GM19397 (cell line): ENCODE measurements around the gene PHYKPL.

Experiments
- ATAC-seq: cut with Tn5 transposase; IDR thresholded peaks from one replicate; pipeline ENCODE4 v1.9.1; 2021; ENCODE audit warnings: mild to moderate bottlenecking, moderate library complexity; ENCODE audit not compliant: unreplicated experiment

The PHYKPL gene

DNA sequence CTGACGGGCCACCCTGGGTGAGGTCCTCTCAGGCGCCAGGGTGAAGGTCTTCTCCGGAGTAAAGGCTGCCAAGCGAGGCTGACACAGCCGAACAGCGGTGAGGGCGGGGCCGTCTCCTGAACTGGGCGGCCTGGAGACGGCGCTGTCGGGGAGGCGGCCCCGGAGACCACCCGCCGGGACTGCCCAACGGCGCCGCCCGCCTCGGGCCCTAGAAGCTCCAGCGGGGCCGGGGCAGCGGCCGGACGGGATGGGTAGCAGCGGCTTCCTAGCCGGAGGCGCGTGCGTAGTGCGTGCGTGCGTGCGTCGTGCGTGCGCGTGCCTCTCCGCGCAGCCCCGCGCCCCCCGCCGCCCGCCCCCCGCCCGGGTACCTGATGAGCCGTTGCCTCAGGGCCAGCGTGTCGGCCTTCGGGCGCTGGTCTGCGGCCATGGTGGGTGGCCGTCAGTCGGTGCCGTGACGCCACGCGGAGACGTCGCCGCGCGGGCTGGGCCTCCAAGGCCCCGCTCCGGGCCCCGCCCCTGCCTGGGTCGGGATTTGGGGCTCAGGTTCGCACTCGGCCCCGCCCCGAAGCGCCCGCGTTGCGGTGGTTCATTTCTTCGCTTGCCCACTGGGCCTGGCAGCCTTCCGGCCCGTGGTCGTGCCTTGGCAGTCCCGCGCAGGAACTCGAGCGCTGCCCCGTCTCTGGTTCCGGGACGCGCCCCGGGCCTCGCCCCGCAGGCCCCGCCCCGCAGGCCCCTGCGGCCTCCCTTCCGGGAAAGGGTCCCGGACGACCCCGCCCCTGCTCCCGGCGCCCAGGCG lies at the start of gene PHYKPL:
Gene PHYKPL, minus strand, starts transcription at position 679 of the 796 bp plus-strand sequence. Its CDS starts 252 bp downstream, at position 427.
- ATAC-seq: peak; percentile 71

DNA sequence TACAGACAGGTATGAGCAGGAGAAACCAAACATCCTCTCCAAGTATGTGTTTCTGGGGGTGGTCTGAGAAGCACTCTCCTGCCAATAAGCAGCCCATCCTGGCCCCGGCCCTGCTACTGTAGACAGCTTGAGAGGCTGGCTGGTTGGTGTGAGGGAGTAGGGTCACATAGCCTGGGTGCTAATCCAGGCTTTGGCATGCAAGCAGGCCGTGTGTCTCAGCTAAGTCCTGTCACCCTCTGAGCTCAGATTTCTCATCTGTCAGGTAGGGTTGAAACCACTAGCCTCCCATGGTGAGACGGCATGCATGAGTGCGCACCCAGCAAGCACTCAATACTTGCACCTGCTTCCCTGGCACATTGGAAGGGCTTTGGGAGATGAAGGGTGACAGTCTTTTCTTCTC lies 49.8 kb upstream of the PHYKPL start:
- ATAC-seq: no peak

DNA sequence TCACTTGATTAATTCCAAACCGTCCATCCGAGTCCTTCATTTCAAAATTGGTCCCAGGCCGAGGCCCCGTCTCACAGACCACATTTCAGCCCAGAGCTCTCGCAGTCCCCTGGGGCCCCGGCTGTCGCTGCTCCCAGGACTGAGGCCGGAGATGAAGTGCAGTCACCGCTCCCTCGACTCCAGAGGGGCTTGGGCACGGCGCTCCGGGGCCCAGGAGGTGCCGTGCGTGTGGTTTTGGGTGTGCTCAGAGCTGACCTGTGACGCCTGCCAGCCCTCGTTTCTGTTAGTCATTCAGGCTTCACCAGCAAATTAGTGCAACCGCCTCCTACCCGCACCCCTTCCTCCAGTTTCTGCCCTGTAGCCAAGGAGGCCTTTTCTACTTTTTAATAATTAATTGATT lies 48.7 kb upstream of the PHYKPL start:
- ATAC-seq: no peak

DNA sequence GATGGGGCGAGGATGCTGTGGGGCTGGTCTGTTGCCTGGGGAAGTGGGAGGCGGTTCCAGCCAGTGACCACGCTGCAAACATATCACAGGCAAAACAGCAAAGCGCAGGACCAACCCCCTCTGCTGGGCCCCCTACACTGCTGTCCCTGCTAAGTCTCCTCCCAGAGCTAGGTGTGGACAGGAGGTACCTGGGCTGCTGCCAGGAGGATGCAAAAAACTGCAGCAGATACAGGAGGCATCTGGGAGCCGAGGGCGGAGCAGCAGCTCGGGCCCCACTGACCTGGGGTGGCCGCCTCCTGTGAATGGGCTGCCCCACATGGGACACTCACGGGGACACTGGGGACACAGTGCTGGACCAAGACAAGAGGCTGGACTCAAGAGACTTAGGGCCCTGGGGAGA lies 48.0 kb upstream of the PHYKPL start:
- ATAC-seq: no peak

DNA sequence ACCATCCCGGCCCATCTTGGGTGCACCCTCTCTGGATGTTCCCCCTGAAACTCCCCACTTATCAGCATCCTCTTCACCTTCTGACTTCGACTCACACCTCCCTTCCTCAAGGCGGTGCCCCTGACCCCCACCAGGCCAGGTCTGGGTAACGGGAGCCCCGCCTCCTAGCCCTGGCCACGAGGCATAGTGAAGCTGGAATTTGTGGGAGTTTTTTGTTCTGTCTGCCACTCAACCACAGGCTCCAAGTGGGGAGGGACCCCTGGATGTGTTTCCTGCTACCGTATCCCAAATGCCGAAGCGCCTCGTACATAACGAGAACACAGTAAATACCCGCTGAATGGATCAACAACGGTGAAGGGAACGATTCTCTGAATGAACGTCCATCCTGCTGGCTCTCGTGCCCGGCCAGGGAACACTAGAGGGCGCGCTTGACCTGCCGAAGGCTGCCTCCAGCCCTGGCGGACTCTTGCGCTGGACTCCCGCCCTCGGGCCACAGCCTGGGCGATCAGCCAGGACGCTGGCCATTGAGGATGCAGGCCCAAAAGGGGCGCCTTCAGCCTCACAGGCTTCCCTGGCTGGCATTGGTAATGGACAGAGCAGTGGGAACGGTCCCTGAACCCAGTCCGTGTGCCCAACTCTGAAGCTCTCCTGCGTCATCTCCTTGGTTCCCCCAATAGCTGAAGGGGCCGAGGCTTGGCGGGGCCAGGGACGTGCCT lies 47.3 kb upstream of the PHYKPL start:
- ATAC-seq: no peak

DNA sequence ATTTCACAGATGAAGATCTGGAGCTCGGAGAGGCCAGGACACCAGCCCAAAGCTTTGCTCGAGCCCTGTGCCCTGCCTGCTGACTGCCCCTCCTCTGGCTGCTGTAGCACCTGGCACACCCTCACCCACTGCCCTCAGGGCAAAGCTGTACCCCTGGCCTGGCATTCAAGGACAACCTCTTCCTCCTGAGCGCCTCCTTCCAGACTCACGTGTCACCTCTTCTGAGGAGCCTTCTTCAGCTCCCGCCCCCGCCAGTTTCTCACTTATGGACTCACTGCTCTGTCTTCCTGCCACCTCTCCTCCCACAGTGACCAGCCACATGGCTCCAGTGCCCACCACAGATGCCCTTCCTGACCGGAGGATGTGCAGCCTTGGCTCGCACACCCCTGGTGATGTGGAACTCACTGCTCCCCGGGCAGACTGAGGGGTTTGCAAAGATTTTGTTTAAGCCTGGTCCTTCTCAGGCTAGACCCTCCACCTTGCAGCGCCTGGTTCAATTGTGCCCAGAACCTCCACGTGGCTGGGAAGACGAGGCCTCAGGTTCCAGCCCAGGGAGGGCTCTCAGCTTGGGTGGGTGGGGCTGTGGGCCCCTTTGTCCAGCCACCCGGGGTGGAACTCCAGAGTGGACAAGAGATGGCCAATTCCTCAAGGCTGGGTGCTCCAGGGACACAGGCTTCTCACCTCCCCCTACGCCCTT lies 46.6 kb upstream of the PHYKPL start:
- no peak for ATAC-seq

DNA sequence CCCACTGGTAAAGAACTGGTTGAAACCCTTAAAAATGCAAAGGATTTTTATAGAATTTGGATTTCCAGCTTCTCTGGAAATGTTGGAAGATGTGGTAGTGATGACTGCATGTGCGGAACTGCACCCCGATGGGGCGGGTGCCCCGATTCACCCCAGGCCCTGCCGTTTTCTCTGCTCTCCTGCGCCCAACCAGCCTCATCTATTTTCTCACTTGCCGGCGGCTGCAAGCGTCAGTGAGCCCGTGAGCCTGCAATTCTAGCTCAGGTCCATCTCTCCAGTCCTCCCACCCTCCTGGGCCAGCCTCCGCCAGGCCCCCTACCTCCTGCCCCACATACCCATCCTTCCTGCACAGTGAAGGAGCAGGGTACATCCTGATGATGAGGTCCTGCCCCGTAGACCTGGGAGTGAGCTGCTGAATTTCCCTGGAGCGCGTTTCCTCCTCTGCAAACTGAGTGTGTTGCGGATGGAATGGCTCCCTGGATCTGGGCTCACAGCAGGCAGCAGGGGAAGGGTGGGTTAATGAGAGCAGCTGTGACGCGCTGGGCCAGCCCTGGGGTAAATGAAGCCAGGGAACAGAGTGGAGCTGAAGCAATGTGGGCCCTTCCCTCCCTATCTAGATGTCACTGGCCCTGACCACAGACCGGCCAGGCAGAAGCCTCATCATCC lies 45.9 kb upstream of the PHYKPL start:
- ATAC-seq: no peak

DNA sequence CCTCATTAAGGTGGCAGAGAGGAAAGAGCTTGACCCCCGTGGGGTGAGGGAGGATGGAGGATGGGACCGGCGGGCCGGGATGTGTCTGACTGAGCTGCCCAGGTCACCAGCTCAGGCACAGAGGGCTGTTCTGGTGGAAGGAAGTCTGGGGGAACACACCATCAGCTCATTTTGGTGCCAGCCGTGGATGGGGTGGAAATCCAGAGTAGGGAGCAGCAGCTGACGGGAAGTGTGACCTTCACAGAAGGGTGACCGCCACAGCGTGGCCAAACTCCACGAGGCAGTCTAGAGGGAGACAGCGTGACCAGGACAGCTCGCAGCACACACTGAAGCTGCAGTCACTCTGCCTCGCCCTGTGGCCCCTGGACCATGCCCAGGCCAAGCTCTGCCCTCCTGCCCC lies 45.3 kb upstream of the PHYKPL start:
- ATAC-seq: no peak

DNA sequence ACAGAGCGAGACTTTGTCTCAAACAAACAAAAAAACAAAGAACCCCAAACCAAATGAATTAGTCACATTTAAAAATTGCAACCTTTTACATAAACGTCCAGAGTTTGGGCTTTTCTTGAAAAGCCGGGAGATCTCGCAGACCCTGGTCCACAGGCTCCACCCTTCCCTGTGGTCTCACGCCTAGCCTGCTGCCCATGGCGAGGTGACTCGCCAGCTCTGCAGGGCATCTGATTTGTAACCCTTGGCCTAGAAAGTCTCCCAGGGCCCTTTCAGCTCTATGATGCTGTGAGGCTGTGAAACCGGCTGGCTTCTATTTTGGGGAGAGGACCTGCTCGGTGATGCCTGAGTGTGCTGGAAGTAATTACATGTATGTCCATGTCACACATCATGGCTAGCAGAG lies 44.7 kb upstream of the PHYKPL start:
- no peak for ATAC-seq

DNA sequence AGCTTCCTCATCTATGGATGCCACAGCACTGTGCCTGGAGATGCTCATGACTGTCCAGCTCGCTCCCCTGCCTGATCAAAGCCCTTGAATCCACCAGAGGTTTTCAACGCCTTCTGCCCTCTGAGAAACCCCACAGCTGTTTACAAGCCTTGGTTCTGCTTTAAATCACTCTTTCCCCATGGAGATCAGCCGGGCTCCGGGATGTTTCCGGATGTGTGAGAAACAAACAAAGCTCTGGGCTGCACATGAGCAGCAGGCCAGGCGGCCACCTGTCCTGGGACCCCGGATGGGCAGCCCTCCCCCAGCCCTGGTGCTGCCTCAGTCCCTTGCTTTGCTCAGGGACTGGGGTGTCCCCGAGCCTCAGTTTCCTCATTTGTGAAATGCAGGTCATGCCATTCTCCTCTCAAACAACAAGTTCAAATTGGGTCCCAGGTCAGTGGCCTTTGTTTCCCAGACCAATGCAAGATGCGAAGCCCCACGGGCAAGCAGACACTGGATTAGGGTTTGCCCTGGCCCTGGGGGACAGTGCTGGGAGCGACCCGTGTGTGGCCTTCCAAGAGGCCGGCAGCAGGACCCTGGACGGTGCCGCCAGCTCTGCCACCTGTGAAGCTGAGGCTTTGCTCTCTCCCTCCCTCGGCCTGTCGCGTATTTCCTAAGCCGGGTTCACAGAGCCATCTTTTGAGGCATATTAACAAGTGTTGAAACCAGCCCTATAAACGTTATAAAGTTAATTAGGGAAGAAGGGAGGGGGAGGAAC lies 42.4 kb upstream of the PHYKPL start:
- no peak for ATAC-seq

DNA sequence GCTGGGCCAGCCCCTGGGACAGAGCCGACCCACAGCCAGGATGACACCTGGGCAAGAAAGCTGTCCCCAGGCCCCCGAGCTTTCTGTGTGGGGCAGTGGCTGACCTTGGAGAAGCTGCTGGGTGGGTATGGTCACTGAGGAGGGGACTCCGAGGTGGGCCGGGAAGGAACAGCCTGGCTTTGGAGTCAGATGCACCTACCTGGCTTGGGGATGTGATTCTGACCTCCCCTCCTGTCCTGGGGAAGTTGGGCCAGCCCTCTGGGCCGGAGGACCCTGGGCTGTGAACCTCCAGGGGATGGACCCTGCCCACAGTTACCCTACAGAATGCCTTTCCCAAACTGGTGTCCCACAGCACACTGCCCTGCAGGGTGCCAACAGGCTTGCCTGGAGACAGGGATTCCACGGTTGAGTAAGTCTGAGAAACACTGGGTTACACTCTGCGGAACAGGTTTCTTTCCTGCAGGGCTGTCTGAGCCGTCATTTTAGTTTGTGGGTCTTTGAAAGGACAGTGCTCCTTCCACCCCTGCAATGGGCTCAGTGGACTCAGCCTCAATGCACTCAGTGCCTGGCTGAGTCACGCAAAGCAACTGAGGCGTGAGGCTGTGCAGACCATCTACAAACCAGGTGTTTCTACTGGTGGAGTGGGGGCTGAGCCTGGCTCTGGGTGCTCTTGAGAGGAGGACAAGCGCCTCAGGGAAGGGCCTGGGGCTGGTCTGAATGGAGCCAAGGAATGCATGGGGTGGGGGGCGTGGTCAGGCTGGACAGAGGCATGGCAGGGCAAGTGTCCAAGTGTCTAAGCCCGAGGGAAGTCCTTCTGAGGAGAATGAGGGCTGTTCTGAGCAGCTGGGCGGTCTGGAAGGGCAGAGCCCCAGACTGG lies 41.3 kb upstream of the PHYKPL start:
- no peak for ATAC-seq

DNA sequence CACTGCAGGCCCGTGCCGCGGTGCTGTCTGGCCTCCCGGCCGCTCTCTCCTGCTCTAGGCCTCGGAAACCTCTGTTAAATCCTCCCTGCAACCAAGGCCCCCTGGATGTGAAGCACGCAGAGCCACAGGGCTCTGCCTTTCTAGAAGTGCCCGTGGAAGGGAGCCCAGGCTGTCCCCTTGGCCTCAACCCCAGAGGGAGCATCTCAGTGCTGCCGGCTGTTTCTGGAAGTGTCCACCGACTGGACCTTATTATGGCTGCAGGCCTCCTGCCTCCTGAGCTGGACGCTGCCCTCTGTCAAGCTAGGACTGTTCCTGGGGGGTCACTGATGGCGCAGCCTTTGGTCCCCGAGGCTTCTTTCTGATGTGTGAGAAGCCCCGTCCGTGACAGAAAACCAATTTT lies 40.4 kb upstream of the PHYKPL start:
- no peak for ATAC-seq

DNA sequence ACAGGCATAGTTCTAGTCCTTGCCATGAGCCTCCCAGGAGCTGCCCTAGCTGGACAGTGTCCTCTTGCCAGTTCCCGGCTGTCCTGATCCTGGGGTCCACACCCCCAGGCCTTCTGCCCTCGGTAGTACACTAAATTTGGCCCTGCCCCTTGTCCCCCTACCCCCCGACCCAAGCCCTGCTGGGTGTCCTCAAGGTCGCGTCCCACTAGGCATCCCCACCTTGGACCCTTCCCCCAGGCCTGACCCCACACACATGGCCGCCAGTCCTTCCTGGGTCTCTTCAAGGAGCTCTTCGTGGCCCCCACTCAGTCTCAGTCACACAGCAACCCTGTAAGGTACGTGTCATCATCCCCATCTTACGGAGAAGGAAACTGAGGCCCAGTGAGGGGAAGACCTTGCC lies 40.0 kb upstream of the PHYKPL start:
- ATAC-seq: no peak

DNA sequence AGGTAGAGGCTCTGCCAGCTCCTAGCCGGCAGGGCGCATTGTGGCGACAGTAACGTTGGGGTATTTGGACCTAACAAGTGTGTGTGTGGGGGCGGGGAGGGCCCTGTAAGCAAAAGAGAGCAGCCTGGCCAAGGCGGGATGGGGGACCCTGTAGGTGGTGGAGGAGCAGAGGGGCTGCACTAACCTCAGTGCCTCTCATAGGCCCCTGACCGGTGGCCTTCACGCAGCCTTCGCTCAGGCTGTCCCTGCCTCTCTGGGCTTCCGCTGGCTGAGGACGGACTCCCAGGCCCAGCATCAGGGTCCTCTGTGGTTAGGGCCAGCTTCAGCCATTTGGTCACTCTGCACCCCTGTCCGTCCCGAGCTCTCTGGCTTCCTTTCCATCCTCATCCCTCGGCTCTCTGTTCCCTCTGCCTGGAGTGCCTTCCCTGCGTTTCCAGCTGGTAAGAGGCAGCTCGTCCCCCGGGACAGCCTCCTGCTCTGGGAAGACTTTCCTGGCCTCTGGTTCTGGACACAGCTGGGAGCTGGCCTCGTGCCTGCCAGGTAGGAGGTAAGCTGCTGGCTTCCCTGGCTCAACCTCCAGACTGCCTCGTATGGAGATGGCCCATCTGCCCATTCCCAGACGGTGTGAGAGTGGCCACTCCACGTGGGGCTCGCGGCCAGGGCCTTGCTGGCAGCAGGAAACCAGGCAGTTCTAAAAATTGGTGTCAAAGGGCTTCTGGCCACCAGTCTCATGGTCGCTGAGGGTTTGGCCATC lies 39.3 kb upstream of the PHYKPL start:
- no peak for ATAC-seq

DNA sequence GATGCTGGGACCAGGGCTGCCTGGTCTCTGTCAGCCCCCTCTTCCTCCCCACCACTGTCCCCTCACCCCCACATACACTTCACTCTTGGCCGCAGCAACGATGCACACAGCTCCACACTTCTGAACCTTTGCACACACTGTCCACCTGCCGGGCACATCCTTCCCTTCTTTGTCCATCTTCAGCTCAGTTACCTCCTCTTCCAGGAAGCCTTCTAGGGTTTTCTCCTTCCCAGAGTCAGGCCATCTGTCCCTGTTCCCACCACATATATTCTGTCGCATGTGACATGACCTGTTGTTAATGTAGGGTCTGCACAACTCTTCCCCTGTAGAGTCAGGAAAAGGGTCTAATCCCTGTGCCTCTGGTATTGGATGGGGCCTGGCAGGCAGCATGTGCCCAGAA lies 38.6 kb upstream of the PHYKPL start:
- no peak for ATAC-seq

DNA sequence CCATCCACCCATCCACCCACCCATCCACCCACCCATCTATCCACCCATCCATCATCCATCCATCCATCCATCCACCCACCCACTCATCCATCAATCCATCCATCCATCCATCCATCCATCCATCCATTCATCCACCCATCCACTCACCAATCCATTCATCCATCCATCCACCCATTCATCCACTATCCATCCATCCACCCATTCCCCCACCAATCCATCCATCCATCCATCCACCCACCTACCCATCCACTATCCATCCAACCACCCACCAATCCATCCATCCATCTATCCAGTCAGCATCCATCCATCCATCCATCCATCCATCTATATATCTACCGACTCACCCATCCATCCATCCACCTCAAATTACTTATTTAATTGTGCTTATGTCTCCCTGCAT lies 36.9 kb upstream of the PHYKPL start:
- ATAC-seq: no peak

DNA sequence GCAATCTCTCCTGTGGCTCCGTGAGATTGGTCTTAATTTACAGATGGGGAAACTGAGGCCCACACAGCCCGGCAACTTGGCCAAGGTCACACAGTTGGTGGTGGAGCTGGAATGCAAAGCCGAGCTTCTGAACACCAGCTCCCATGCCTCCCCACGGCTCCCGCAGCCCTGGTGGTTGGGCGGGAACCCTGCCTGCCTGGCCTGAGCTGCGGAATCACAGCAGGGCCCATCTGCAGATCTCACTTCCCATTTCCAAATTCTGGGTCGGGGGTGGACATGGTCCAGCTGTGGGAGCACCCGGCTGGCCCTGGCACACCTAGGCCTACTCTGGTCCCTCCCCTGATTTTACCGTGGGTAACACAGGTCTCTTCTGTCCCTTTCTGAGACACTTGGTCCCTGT lies 35.3 kb upstream of the PHYKPL start:
- no peak for ATAC-seq

DNA sequence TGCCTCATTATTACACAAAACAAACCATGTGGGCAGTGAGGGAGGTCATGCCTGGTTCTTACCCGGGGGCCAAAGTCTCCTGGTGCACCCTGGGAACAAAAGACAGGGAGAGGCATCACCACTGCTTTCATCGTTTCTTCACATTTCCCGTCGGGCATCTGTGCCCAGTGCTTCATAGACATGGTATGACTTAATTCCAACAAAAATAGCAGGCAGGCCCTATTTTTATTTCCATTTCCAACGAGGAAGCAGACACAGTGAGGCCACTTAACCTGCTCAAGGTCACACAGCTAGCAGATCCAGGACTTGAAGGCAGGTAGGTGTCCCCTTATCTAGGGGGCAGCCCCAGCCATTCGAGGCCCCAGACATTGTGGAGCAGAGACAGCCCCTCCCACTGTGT lies 34.6 kb upstream of the PHYKPL start:
- no peak for ATAC-seq

DNA sequence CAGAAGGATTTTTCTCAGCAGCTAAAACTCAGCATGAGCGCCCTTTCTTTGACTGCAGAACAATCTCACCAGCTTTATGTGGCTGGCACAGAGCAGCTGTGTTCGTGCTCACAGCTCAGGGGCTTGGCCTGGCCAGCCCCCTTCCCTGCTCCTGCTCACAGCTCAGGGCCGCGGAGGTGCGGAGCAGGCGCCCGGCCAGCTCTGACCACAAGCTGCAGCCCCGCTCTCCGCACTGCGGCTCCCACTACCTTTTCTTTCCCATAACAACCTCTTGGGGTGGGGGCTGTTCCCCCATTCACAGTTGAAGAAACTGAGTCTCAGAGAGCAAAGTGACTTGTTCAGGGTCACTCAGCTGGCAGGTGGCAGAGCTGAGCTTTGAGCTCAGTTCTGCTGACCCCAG lies 34.0 kb upstream of the PHYKPL start:
- ATAC-seq: no peak
